GM21528 (cell line): Measurements from ENCODE around the gene CASKIN1.

Source experiments
- ATAC-seq: cut with Tn5 transposase; IDR thresholded peaks from one replicate; pipeline ENCODE4 v1.9.1; 2021; ENCODE audit warnings: mild to moderate bottlenecking, moderate library complexity; ENCODE audit not compliant: unreplicated experiment, low FRiP score

The CASKIN1 gene

GRCh38 chr16:2162676-2163118, 33.7 kb downstream of the CASKIN1 start:
- ATAC-seq = no peak

DNA sequence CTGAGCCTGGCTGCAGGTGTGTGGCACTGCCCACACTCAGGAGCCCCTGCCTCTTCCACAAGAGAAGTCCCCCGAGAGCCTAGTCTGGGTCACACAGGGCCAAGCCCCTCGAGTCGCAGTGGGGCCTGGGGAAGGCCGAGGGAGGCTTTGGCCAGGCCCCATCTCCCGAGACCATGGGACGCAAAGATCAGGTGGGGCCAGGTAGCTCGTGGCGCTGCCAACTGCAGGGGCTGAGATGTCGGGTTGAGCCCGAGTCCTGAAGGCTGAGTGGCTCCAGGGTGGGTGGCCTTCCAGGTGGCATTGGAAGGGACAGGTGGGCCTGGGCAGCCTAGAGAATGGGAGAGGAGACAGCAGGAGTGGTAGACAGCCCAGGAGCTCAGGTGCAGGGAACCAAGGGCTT, 34.5 kb downstream of the CASKIN1 start:
- no peak for ATAC-seq

DNA sequence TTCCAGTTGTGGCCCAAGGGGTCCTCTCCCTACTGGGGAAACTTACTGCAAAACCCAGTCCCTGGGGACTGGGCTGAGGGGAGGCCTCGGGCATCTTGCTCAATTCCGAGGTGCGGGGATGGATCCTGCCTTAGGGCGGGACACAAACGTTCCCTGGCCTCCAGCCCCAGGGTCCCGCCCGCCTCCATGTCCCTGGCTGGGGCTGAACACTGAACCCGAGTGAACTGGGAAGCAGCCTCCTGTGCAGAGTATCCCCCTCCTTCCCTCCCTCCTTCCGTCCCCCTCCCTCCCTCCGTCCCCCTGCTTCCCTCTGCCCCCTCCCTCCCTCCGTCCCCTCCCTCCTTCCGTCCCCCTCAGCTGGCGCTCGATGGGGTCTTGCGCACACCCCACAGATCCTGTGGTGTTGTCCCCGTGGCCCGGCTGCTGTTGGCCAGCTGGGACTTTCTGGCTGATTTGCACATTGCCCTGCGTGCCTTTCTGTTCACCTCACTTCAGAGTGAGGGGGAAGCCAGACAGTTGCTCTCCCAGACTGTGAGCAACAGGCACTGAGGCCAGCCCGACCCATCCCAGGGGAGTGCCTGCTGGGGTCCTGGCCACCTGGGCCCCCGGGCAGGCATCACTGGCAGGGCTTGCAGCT, 35.4 kb downstream of the CASKIN1 start:
- no peak for ATAC-seq

GRCh38 chr16:2159175-2159838, 37.1 kb downstream of the CASKIN1 start:
- ATAC-seq = no peak

DNA sequence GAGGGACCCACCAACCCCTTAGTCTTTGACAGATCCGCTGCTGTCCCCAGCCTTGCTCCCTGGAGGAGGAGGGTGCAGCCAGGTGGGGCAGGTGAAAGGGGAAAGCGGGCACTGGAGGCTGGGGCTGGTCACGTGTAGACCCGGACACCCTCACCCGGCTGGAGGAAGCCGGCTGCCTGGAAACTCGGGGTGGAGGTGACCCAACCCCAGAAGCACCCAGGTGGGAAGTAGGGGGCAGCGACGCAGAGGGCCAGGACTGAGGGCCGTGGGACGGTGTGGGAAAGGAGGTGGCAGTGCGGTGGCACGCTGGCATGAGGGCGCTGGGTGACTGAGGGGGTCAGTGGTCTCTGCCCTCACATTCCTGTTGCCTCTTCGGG, 38.2 kb downstream of the CASKIN1 start:
- ATAC-seq = no peak

- no peak for ATAC-seq
These were observed 38.7 kb downstream of the CASKIN1 start for GRCh38 chr16:2157480-2158261.

DNA sequence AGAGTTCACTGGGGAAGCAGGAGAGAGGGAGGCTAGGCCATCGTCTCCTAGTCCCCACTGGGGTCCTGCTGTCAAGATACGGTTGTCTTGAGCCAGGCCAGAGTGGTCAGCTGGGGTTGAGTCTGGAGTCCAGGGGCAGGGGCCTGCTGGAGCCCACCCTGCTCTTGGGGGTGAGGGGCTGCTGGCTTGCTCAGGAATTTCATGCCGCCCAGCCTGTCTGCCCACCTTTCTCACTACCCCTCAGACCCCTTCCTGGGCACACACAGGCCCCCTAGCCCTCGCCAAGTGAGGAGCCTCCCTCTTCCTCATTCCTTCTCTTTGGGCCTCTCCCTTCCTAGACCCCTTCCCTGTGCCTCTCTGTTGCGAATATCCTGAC, 39.6 kb downstream of the CASKIN1 start:
- ATAC-seq = no peak

GRCh38 chr16:2155977-2156848, 40.2 kb downstream of the CASKIN1 start:
- ATAC-seq = no peak

DNA sequence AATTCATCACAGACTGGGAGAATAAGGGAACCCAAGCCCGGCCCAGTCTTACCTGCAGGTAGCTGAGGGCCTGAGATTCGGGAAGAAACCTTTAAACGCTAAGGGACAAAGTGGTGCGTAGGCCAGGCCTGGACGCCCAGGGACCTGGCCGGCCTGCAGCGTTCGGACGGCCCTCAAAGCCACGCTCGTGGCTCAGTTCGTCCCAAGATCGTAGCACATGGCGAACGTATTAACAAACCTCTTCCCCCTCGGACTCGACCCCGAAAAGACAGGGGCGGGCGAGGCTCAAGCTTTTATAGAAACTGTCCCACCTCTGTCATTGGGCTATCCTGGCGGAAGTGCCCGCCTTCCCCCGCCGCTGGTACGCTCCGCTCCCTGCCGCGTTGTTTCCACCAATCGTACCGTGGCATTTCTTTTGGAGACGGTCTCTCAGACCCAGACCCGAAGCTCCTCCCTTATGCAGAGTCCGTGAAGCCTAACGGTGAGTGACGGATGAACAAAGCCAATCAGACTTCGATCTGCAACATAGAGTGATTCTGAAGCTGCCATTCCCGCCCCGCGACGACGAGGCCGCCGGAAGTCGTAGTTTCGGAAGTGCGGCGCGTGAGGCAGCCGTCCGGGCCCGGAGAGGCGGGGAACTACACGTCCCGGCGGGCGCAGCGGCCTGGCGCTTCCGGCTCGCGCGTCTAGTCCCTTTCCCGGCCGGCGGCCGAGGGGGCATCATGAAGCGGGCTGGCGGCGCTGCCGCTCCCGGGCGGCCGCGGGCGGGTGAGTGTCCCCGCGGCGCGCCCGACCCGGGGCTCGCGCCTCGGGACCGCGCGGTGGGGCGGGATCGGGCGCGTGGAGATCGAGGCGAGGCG, 41.1 kb downstream of the CASKIN1 start, which contains the start of gene TRAF7:
TRAF7 (plus strand) TSS at position 692 of the 860 bp plus-strand sequence. CDS start 8,139 bp downstream, outside the sequence.
- peak; percentile 85 for ATAC-seq

GRCh38 chr16:2154533-2155090, 41.8 kb downstream of the CASKIN1 start:
- no peak for ATAC-seq

DNA sequence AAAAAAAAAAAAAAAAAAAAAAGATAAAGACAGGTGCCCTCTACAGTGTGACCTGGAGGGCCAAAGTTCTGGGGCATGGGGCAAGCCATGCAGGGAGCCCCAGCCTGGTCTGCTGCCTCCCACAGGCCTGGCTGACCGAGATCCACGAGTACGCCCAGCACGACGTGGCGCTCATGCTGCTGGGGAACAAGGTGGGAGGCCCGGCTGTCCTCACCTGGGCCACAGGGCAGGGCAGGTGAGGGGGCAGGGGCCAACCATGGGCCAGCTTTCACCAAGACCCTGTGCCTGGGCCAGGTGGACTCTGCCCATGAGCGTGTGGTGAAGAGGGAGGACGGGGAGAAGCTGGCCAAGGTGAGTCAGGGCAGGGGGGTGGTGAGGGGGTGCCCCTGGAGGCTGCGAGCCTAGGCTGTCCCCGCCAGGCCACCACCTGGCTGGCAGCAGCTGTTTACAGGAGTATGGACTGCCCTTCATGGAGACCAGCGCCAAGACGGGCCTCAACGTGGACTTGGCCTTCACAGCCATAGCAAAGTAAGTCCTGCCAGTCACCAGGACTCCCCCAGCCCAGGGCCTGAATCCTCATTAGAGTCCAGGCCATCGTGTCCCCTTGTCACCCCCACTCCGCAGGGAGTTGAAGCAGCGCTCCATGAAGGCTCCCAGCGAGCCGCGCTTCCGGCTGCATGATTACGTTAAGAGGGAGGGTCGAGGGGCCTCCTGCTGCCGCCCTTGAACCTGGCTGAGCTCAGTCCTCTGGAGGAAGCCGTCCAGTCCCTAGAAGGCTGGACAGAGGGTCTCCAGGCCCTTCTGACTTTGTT, 43.5 kb downstream of the CASKIN1 start:
- no peak for ATAC-seq

DNA sequence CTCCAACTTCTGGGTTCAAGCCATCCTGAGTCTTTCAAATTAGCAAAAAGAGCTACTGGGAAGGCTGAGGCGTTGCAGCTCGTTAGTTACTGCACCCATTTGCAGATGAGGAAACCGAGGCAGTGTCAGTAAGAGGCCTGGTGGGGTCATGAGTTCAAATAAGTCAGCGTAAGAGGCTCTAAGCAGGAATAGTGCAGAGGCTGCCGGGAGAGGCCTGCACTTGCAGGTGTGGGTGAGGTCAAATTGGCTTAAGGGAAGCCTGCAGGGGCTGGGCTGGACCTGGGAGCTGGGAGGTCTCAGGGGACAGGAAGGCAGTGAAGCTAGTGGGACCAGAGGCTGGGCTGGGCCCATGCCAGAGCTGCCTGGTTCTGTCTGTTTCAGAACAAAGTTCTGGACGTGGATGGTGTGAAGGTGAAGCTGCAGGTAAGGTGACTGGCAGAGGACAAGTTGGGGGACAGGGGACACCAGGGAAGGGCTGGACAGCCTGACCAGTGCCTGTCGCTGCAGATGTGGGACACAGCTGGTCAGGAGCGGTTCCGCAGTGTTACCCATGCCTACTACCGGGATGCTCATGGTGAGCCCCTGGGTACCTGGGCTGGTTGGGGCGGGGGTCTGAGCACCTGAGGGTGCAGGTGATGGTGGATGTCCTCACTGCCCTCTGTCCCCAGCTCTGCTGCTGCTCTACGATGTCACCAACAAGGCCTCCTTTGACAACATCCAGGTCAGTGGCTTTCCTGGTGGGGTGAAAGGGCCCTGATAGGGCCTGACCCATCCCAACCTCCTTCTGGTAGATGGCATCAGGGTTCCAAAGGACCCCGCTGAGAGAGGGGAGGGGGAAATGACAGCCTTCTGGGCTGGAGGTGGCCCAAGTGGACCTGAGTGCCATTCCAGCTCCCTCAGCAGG, 45.0 kb downstream of the CASKIN1 start:
- no peak for ATAC-seq

DNA sequence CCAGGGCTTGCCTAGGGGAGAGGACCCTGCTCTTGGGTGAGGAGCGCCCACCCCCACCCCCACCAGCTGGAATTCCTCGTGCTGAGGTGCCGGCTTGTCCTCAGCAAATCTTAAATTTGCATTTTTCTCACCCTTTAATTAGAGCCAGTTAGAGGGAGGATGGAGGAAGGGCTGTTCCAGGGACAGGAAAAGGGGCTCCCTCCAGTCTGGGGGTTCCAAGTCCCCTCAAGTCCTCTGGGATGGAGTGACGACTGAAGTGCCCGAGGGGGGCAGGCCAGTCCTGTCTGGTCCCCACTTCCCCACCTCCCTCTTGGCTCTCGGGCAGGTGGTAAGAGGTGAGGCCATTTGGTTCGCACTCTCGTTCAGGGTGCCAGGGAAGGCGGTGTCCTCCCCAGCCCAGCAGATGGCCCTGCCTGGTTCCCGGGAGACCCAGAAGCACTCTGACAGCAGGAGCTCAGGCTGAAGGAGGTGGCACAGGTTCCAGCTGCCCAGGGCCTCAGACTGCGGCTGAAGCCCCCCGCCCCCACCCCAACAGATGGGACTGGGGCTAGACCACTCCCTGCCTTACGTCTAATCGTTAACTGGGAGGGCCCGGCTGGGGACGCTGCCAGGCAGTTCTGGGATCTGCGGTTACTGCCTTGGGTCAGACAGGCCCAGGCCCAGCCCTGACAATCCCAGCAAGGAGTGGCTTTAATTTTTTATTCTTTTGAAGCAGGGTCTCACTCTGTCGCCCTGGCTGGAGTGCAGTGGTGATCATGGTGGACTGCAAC, 45.8 kb downstream of the CASKIN1 start:
- no peak for ATAC-seq

DNA sequence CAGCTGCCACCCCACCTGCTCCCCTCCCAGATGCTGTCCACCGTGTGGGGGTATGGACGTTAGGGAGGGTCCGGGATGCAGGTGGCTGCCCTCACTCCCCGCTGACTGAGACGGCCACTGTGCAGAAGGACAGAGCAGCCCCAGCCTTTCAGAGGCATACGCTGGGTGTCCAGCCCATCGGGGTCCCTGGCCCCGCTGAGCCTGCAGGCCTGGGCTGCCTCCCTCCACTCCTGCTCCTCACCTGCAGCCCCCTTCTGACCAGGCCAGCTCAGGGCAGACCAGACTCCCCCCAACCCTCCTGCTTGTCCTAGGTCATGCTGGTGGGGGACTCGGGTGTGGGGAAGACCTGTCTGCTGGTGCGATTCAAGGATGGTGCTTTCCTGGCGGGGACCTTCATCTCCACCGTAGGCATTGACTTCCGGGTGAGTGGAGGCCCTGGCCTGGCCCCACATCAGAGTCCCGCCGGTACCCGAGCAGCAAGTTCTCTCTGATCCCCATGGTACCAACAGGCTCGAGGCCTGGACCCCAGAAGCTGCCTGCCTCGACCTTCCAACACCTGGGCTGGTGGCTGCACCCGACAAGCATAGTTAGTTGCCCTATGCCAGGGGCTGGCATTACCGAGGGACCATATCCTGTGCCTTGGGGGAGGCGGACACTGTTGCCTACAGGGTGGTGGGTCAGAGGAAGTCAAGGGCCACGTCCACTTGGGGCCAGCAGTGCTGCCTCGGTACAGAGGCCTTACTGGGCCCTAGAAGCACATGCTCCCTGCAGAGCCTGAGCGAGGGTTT, 46.6 kb downstream of the CASKIN1 start:
- ATAC-seq = no peak

DNA sequence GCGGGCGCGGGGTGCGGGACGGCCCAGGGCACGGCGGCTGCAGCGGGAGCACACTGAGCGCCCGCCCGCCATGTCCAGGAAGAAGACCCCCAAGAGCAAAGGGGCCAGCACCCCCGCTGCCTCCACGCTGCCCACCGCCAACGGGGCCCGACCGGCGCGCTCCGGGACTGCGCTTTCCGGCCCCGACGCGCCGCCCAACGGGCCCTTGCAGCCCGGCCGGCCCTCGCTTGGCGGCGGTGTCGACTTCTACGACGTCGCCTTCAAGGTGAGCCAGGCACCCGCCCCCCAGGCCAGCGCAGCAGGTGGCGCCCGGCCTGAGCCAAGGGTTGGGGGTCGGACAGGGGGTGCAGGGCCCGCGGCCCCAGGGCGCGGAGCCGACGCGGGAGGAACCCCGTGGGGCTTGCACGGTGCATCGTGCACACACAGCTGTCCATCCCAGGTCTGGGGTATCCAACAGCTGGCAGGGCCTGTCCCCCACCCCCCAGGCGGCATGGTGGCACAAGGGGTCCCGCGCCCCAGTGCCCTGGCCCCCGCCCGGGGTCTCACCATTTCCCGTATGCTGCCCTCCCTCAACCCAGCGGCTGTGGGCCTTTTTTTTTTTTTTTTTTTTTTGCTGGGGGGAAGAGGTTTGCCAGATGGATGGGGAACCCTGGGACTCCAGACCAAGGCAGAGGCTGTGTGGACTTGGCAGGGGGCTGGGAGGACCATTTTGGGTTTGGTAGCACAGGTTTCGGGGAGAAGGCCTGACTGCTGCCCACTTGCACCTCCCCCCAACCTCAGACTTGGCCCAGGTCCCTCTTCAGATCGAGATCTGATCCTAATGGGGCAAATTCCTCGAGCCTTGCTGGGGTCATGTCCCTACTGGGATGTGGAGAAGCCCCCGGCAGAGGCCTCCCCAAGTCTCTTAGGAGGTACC, 47.4 kb downstream of the CASKIN1 start:
- no peak for ATAC-seq
